SK-N-SH (cell line): ENCODE data around the gene ENTREP3. TPM values are rescaled to one million over a fixed set of nuclear protein-coding genes. Genes with fewer than 3 reads are reported as not detected.

Source experiments
- CTCF ChIA-PET: fragments of 300-600, 350-600 bp; formaldehyde crosslinking; extraction: SDS; loops from one replicate; lab custom pipeline; 2021; lab: Yijun Ruan, JAX
- POLR2A ChIA-PET: fragments of 350-600 bp; sonication (Branson Sonifier 250); formaldehyde crosslinking; extraction: SDS; loops from one replicate; lab custom pipeline; 2020; ENCODE audit warnings: antibody characterized with exemption, inconsistent platforms; lab: Yijun Ruan, JAX
- DNase-seq: peaks from one replicate; pipeline ENCODE4 v3.0.0; 2012
- H2AFZ ChIP-seq: fragments of 200-600 bp; sonication (generic); 2 replicates; pipeline ENCODE4 v1.8.1; 2016; ENCODE audit warnings: antibody characterized with exemption, mild to moderate bottlenecking, low read depth
- H3F3A ChIP-seq: fragments of 200-600 bp; sonication (generic); replicated peaks from 2 replicates; pipeline ENCODE3; 2016; ENCODE audit warnings: antibody characterized with exemption, mild to moderate bottlenecking; ENCODE audit not compliant: insufficient read depth
- H3K27ac ChIP-seq, 2 experiments: fragments of 200-500 bp in 1 of 2; fragments of 200-600 bp in 1 of 2; sonication (Bioruptor generic) in 1 of 2; sonication (generic), shearing (Covaris generic) in 1 of 2; 2 replicates each; pipeline versions ENCODE4 v1.5.1 to v1.6.1; 2014 to 2016; ENCODE audit warnings: low read depth in 2 of 2, inconsistent platforms in 1 of 2, low read length in 1 of 2, mild to moderate bottlenecking in 1 of 2, mixed read lengths in 1 of 2
- H3K27me3 ChIP-seq: fragments of 200-600 bp; sonication (generic), shearing (Covaris generic); 2 replicates; pipeline ENCODE4 v1.6.1; 2016; ENCODE audit warnings: mixed run types; ENCODE audit not compliant: insufficient read depth
- H3K36me3 ChIP-seq, 2 experiments: fragments of 200-500 bp in 1 of 2; fragments of 200-600 bp in 1 of 2; sonication (Bioruptor generic) in 1 of 2; sonication (generic) in 1 of 2; replicated peaks in 1 of 2; 2 replicates each; pipeline versions ENCODE3 to v1.5.1; 2014 to 2016; ENCODE audit warnings: low read length in 1 of 2, mild to moderate bottlenecking in 1 of 2; ENCODE audit not compliant: insufficient read depth in 2 of 2, control insufficient read depth in 1 of 2
- H3K4me1 ChIP-seq, 2 experiments: fragments of 200-500 bp in 1 of 2; fragments of 200-600 bp in 1 of 2; sonication (Bioruptor generic) in 1 of 2; sonication (generic), shearing (Covaris generic) in 1 of 2; 2 replicates each; pipeline versions ENCODE4 v1.5.1 to v1.6.1; 2014 to 2016; ENCODE audit warnings: low read depth in 1 of 2, low read length in 1 of 2, mixed run types in 1 of 2; ENCODE audit not compliant: insufficient read depth in 2 of 2, control insufficient read depth in 1 of 2
- H3K4me2 ChIP-seq: fragments of 200-600 bp; sonication (generic), shearing (Covaris generic); 2 replicates; pipeline ENCODE4 v1.6.1; 2017; ENCODE audit warnings: mixed run types
- H3K4me3 ChIP-seq, 2 experiments: fragments of 200-500 bp in 1 of 2; fragments of 200-600 bp in 1 of 2; sonication (Bioruptor generic) in 1 of 2; sonication (generic), shearing (Covaris generic) in 1 of 2; 2 replicates each; pipeline versions ENCODE4 v1.5.1 to v1.8.1; 2014 to 2016; ENCODE audit warnings: low read depth in 2 of 2, inconsistent platforms in 1 of 2, low read length in 1 of 2, mild to moderate bottlenecking in 1 of 2, mixed read lengths in 1 of 2, moderate library complexity in 1 of 2
- H3K79me2 ChIP-seq: fragments of 200-600 bp; sonication (generic); 2 replicates; pipeline ENCODE4 v1.8.1; 2017; ENCODE audit warnings: mild to moderate bottlenecking; ENCODE audit not compliant: insufficient read depth
- H3K9ac ChIP-seq: fragments of 200-600 bp; sonication (generic); 2 replicates; pipeline ENCODE4 v1.6.1; 2017; ENCODE audit warnings: mixed run types
- H3K9me2 ChIP-seq: fragments of 200-600 bp; sonication (generic); 2 replicates; pipeline ENCODE4 v1.6.1; 2017; ENCODE audit warnings: mixed run types
- H3K9me3 ChIP-seq: fragments of 200-600 bp; sonication (generic); 2 replicates; pipeline ENCODE4 v1.6.1; 2017; ENCODE audit warnings: mixed run types, mild to moderate bottlenecking, moderate library complexity
- H4K20me1 ChIP-seq: fragments of 200-600 bp; sonication (generic); 2 replicates; pipeline ENCODE4 v1.6.1; 2017; ENCODE audit warnings: mild to moderate bottlenecking, mixed run types; ENCODE audit not compliant: insufficient read depth
- CHD2 ChIP-seq: fragments of 150-350 bp; IDR thresholded peaks from 2 replicates; pipeline ENCODE4 v1.6.1; 2018; ENCODE audit warnings: low read length; ENCODE audit not compliant: partially characterized antibody
- ELF1 ChIP-seq: IDR thresholded peaks from 2 replicates; pipeline ENCODE4 v1.4.0; 2012
- EZH2phosphoT487 ChIP-seq: fragments of 200-600 bp; sonication (generic); IDR thresholded peaks from 2 replicates; pipeline ENCODE4 v1.6.1; 2017; ENCODE audit warnings: low read depth, mixed run types, mild to moderate bottlenecking, antibody characterized with exemption, moderate library complexity, borderline replicate concordance
- FOXM1 ChIP-seq: IDR thresholded peaks from 2 replicates; pipeline ENCODE4 v1.4.0; 2012; ENCODE audit warnings: low read depth, mild to moderate bottlenecking
- GABPA ChIP-seq: IDR thresholded peaks from 2 replicates; pipeline ENCODE4 v1.4.0; 2012; ENCODE audit warnings: low read depth, mild to moderate bottlenecking
- JUND ChIP-seq: IDR thresholded peaks from 2 replicates; pipeline ENCODE4 v1.4.0; 2012
- MEF2A ChIP-seq: IDR thresholded peaks from 2 replicates; pipeline ENCODE4 v1.4.0; 2012; ENCODE audit warnings: low read depth, borderline replicate concordance
- NFIC ChIP-seq: IDR thresholded peaks from 2 replicates; pipeline ENCODE4 v1.4.0; 2012; ENCODE audit warnings: borderline replicate concordance
- POLR2AphosphoS5 ChIP-seq: IDR thresholded peaks from 2 replicates; pipeline ENCODE4 v1.6.1; 2012; ENCODE audit warnings: low read depth, low read length
- RAD21 ChIP-seq: IDR thresholded peaks from 2 replicates; pipeline ENCODE4 v1.6.1; 2012; ENCODE audit warnings: mild to moderate bottlenecking, low read length
- RCOR1 ChIP-seq: fragments of 150-350 bp; IDR thresholded peaks from 2 replicates; pipeline ENCODE4 v1.6.1; 2017; ENCODE audit warnings: antibody characterized with exemption, low read length
- RFX5 ChIP-seq: IDR thresholded peaks from 2 replicates; pipeline ENCODE4 v1.6.1; 2012; ENCODE audit warnings: mild to moderate bottlenecking, improper control_type of control experiment, low read length
- RXRA ChIP-seq: IDR thresholded peaks from 2 replicates; pipeline ENCODE4 v1.4.0; 2012; ENCODE audit warnings: low read depth, mild to moderate bottlenecking, borderline replicate concordance
- SIN3A ChIP-seq: IDR thresholded peaks from 2 replicates; pipeline ENCODE4 v1.6.1; 2012; ENCODE audit warnings: low read depth, mild to moderate bottlenecking, low read length, moderate library complexity, borderline replicate concordance
- SMC3 ChIP-seq: IDR thresholded peaks from 2 replicates; pipeline ENCODE4 v1.6.1; 2012; ENCODE audit warnings: low read depth, low read length, improper control_type of control experiment
- TAF1 ChIP-seq: IDR thresholded peaks from 2 replicates; pipeline ENCODE4 v1.6.1; 2012; ENCODE audit warnings: low read depth, mild to moderate bottlenecking, low read length, moderate library complexity, borderline replicate concordance
- TCF12 ChIP-seq: IDR thresholded peaks from 2 replicates; pipeline ENCODE4 v1.4.0; 2012
- YY1 ChIP-seq: IDR thresholded peaks from 2 replicates; pipeline ENCODE4 v1.4.0; 2012; ENCODE audit warnings: low read depth, mild to moderate bottlenecking
- WGBS: methylation state at CpG from one replicate; pipeline ENCODE4 v1.1.6; 2017; ENCODE audit warnings: low lambda C conversion rate; 5-methylcytosine and 5-hydroxymethylcytosine counted together
- polyA plus RNA-seq, 3 experiments: library from polyadenylated mRNA; depleted of rRNA; stranded (reverse); fragments of >200 nt; gene quantifications; 2 replicates each; pipeline ENCODE4 v1.2.3, GENCODE V29; 2012
- TF ChIP-seq, protein P1 (sequence below): fragments of 150-350 bp; IDR thresholded peaks from 2 replicates; pipeline ENCODE4 v1.6.1; 2017; ENCODE audit warnings: antibody characterized with exemption, low read length, low read depth, borderline replicate concordance
- TF ChIP-seq, protein P2 (sequence below): IDR thresholded peaks from 2 replicates; pipeline ENCODE4 v1.4.0; 2012; ENCODE audit warnings: low read depth, borderline replicate concordance
- TF ChIP-seq, protein P3 (sequence below): fragments of 150-350 bp; IDR thresholded peaks from 2 replicates; pipeline ENCODE4 v1.6.1; 2016; ENCODE audit warnings: mild to moderate bottlenecking, low read depth, low read length
- TF ChIP-seq, protein P4 (sequence below): IDR thresholded peaks from 2 replicates; pipeline ENCODE4; 2012
- TF ChIP-seq, protein P5 (sequence below): IDR thresholded peaks from 2 replicates; pipeline ENCODE4 v1.4.0; 2012; ENCODE audit warnings: low read depth
- TF ChIP-seq, protein P6 (sequence below): IDR thresholded peaks from 2 replicates; pipeline ENCODE4 v1.4.0; 2012; ENCODE audit warnings: low read depth, borderline replicate concordance

The ENTREP3 gene
- polyA plus RNA-seq, 1 of the 3 experiments (the other 2 are of a cell fraction): 30.6 TPM

DNA sequence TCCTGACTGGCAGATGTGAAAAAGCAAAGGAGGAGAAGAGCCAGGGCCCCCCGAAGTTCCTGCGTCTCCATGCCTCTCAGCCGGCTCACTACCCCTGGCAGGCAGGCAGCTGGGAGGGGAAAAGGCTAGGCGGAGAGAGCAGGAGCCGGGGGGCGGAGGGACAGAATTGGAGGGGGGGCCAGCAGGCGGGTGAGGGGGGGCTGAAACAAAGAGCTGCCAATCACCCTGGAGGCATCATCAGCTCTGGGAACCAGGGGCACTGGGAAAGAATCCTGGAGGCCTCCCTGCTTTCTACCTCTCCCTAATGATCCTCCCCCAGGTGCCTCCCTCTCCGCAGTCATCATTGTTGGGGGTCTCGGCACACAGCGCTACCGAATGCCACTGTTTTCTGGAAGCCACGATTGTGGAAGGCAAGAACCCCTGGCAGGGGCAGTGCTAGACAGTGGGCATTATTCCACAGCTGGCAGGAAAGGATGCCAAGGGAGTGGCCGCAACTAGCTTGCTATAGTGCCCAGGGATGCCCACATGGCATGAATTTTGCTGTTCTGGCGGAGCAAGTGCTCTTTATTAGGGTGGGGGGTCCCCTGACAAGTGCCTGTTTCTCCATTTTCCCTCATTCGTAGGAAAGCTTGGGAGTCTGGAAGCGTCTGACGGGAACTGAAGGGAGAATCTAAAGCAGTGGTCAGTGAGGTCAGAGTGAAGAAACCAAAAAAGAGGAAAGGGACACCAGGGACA lies 47.3 kb downstream of the ENTREP3 start, which contains the start of gene THBS3:
Gene THBS3 (minus strand): TSS at position 92 of the 735 bp plus-strand sequence. CDS start 21 bp downstream, at position 71.
- POLR2A ChIA-PET: interaction anchor here (0.6 to 3.4 kb wide), 6 partner anchors 11 to 65 kb away, joined by 3 to 25 read pairs (median 6); partner anchors contain the start of genes CLK2 and ENTREP3
- peak within 1 kb of the TSS; percentile 52; the same call in 1 of the 2 replicates for H2AFZ ChIP-seq

More for the DNA sequence above, 47.3 kb downstream of the ENTREP3 start, which contains the start of gene THBS3:
- Histone ChIP-seq H3K4me3 (peak within 1 kb of the TSS; percentile 65 to 98), H3K27me3 (no peaks in the 10 kb centered on the region), H3K9me3 (no peaks in the 10 kb centered on the region), H3K4me1 (peaks cover 0 to 29% of the 10 kb centered on the region in 2 experiments; a peak in 3 of 4 replicates), H3K27ac (peak within 1 kb of the TSS; percentile 93 to 98), H3K36me3 (peaks cover 9 to 22% of the 10 kb centered on the region in 2 experiments), H3K4me2 (peak within 1 kb of the TSS; percentile 99), H4K20me1 (no peaks in the 10 kb centered on the region), H3K9me2 (no peaks in the 10 kb centered on the region), H3K9ac (peak within 1 kb of the TSS; percentile 100), H3F3A (peaks cover 27% of the 10 kb centered on the region), H3K79me2 (peaks cover 29% of the 10 kb centered on the region)
- TF ChIP-seq RFX5: no peak
- TF ChIP-seq, protein P1, sequence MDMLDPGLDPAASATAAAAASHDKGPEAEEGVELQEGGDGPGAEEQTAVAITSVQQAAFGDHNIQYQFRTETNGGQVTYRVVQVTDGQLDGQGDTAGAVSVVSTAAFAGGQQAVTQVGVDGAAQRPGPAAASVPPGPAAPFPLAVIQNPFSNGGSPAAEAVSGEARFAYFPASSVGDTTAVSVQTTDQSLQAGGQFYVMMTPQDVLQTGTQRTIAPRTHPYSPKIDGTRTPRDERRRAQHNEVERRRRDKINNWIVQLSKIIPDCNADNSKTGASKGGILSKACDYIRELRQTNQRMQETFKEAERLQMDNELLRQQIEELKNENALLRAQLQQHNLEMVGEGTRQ: no peak
- TF ChIP-seq MEF2A: no peak
- TF ChIP-seq, protein P2, sequence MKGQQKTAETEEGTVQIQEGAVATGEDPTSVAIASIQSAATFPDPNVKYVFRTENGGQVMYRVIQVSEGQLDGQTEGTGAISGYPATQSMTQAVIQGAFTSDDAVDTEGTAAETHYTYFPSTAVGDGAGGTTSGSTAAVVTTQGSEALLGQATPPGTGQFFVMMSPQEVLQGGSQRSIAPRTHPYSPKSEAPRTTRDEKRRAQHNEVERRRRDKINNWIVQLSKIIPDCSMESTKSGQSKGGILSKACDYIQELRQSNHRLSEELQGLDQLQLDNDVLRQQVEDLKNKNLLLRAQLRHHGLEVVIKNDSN: no peak
- 0 out of 2 replicates have a peak, but pooled peaks have one; percentile 26 for TF ChIP-seq POLR2AphosphoS5
- no peak for TF ChIP-seq NFIC
- TF ChIP-seq RAD21: no peak
- TF ChIP-seq, protein P3, sequence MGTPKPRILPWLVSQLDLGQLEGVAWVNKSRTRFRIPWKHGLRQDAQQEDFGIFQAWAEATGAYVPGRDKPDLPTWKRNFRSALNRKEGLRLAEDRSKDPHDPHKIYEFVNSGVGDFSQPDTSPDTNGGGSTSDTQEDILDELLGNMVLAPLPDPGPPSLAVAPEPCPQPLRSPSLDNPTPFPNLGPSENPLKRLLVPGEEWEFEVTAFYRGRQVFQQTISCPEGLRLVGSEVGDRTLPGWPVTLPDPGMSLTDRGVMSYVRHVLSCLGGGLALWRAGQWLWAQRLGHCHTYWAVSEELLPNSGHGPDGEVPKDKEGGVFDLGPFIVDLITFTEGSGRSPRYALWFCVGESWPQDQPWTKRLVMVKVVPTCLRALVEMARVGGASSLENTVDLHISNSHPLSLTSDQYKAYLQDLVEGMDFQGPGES: no peak
- TF ChIP-seq SIN3A: no peak
- no peak for TF ChIP-seq JUND
- TF ChIP-seq ELF1: no peak
- 0 out of 2 replicates have a peak, but pooled peaks have one; percentile 6 for TF ChIP-seq TCF12
- TF ChIP-seq, protein P4, sequence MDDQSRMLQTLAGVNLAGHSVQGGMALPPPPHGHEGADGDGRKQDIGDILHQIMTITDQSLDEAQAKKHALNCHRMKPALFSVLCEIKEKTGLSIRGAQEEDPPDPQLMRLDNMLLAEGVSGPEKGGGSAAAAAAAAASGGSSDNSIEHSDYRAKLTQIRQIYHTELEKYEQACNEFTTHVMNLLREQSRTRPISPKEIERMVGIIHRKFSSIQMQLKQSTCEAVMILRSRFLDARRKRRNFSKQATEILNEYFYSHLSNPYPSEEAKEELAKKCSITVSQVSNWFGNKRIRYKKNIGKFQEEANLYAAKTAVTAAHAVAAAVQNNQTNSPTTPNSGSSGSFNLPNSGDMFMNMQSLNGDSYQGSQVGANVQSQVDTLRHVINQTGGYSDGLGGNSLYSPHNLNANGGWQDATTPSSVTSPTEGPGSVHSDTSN: peak; percentile 88
- TF ChIP-seq FOXM1: no peak
- no peak for TF ChIP-seq EZH2phosphoT487
- TF ChIP-seq CHD2: no peak
- TF ChIP-seq TAF1: 0 out of 2 replicates have a peak, but pooled peaks have one; percentile 3
- no peak for TF ChIP-seq GABPA
- TF ChIP-seq RXRA: no peak
- TF ChIP-seq, protein P5, sequence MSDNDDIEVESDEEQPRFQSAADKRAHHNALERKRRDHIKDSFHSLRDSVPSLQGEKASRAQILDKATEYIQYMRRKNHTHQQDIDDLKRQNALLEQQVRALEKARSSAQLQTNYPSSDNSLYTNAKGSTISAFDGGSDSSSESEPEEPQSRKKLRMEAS: no peak
- no peak for TF ChIP-seq RCOR1
- TF ChIP-seq, protein P6, sequence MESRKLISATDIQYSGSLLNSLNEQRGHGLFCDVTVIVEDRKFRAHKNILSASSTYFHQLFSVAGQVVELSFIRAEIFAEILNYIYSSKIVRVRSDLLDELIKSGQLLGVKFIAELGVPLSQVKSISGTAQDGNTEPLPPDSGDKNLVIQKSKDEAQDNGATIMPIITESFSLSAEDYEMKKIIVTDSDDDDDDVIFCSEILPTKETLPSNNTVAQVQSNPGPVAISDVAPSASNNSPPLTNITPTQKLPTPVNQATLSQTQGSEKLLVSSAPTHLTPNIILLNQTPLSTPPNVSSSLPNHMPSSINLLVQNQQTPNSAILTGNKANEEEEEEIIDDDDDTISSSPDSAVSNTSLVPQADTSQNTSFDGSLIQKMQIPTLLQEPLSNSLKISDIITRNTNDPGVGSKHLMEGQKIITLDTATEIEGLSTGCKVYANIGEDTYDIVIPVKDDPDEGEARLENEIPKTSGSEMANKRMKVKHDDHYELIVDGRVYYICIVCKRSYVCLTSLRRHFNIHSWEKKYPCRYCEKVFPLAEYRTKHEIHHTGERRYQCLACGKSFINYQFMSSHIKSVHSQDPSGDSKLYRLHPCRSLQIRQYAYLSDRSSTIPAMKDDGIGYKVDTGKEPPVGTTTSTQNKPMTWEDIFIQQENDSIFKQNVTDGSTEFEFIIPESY: no peak
- TF ChIP-seq YY1: no peak
- TF ChIP-seq SMC3: no peak
- CTCF ChIA-PET: interaction anchor here (0.7 to 5.1 kb wide), 17 partner anchors 11 to 384 kb away, joined by 3 to 80 read pairs (median 7); partner anchors contain the start of genes ASH1L, HCN3, KRTCAP2 and RUSC1
- peak; percentile 73 for DNase-seq
- WGBS: 11% methylated on average over 16 of the region's 17 CpGs
